ENCODE data around the gene NUP188. TPM values are rescaled to one million over a fixed set of nuclear protein-coding genes. Genes with fewer than 3 reads are reported as not detected.

Gene NUP188
- total RNA-seq, 4 donors from 2014 or later = 18.0 to 79.3 (median 38.4) TPM

GRCh38 chr9:128916204-128916603, 31.3 kb upstream of the NUP188 start:
- Histone ChIP-seq H3K27me3 (no peaks in the 10 kb centered on the region), H3K27ac (peak overlapping the region; percentile 74 to 81 (median 76)), H3K36me3 (no peaks in the 10 kb centered on the region), H3K4me1 (peaks cover 40 to 58% (median 50%) of the 10 kb centered on the region in 4 donors), H3K9me3 (no peaks in the 10 kb centered on the region), H3K4me3 (no peak overlapping the region)
- in situ Hi-C loops (cut with MboI; ENCODE audit: low pct_ligation_motif_present in 1 of 4, low pct_unique_long_range_greater_than_20kb in 1 of 4, low sequenced_read_pairs in 3 of 4) (no loop called here), intact Hi-C loops (cut with DNase I; ENCODE audit: low total_unique reads) (no loop called here)
- 93% methylated on average over 15 of the region's 18 CpGs; no CpG with 5 or more reads in 1 of the 2 donors for WGBS, 2 donors (ENCODE audit: low coverage in 1 of 2)
- TF ChIP-seq POLR2A (IDR thresholded peaks at IDR 0.05) (no peak), EP300 (IDR thresholded peaks at IDR 0.05; ENCODE audit: low read depth) (no peak), POLR2AphosphoS5 (IDR thresholded peaks at IDR 0.05) (no peak), CTCF (IDR thresholded peaks at IDR 0.05) (no peak)
- no peak for DNase-seq

DNA sequence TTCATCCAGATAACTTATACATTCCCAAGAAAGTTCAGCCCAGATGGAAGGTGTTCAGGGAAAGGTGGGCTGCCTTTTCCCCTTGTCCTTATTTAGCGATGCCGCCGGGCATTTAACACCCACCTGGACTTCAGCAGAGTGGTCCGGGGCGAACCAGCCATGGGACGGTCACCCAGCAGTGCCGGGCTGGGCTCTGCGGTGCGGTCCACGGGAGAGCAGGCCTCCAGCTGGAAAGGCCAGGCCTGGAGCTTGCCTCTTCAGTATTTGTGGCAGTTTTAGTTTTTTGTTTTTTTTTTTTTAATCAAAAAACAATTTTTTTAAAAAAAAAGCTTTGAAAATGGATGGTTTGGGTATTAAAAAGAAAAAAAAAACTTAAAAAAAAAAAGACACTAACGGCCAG, 30.8 kb upstream of the NUP188 start:
- H3K4me3 ChIP-seq = no peak overlapping the region
- in situ Hi-C loops (cut with MboI; ENCODE audit: low pct_ligation_motif_present in 1 of 4, low pct_unique_long_range_greater_than_20kb in 1 of 4, low sequenced_read_pairs in 3 of 4) (no loop called here), intact Hi-C loops (cut with DNase I; ENCODE audit: low total_unique reads) (no loop called here)
- no peaks in the 10 kb centered on the region for H3K27me3 ChIP-seq
- H3K4me1 ChIP-seq = peaks cover 34 to 57% (median 47%) of the 10 kb centered on the region in 4 donors
- no peaks in the 10 kb centered on the region for H3K9me3 ChIP-seq
- H3K27ac ChIP-seq = peak overlapping the region; percentile 74 to 81 (median 76)
- no peak for TF ChIP-seq EP300 (IDR thresholded peaks at IDR 0.05; ENCODE audit: low read depth)
- no peak for TF ChIP-seq POLR2A (IDR thresholded peaks at IDR 0.05)
- TF ChIP-seq CTCF (IDR thresholded peaks at IDR 0.05) = no peak
- TF ChIP-seq POLR2AphosphoS5 (IDR thresholded peaks at IDR 0.05) = no peak
- no peak for DNase-seq
- no peaks in the 10 kb centered on the region for H3K36me3 ChIP-seq
- WGBS, 2 donors (ENCODE audit: low coverage in 1 of 2) = 84 to 89% methylated on average over 6 to 11 of the region's 11 CpGs

DNA sequence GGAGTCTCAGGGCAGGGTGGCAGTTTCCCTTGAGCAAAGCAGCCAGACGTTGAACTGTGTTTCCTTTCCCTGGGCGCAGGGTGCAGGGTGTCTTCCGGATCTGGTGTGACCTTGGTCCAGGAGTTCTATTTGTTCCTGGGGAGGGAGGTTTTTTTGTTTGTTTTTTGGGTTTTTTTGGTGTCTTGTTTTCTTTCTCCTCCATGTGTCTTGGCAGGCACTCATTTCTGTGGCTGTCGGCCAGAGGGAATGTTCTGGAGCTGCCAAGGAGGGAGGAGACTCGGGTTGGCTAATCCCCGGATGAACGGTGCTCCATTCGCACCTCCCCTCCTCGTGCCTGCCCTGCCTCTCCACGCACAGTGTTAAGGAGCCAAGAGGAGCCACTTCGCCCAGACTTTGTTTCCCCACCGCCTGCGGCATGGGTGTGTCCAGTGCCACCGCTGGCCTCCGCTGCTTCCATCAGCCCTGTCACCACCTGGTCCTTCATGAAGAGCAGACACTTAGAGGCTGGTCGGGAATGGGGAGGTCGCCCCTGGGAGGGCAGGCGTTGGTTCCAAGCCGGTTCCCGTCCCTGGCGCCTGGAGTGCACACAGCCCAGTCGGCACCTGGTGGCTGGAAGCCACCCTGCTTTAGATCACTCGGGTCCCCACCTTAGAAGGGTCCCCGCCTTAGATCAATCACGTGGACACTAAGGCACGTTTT, 30.2 kb upstream of the NUP188 start:
- DNase-seq = peak; percentile 73
- Histone ChIP-seq H3K27me3 (no peaks in the 10 kb centered on the region), H3K4me1 (peaks cover 29 to 57% (median 44%) of the 10 kb centered on the region in 4 donors), H3K9me3 (no peaks in the 10 kb centered on the region), H3K4me3 (no peak overlapping the region), H3K36me3 (no peaks in the 10 kb centered on the region), H3K27ac (peak overlapping the region; percentile 74 to 81 (median 76))
- 30 to 68% methylated on average over 2 to 22 of the region's 26 CpGs for WGBS, 2 donors (ENCODE audit: low coverage in 1 of 2)
- TF ChIP-seq POLR2A (IDR thresholded peaks at IDR 0.05) (no peak), POLR2AphosphoS5 (IDR thresholded peaks at IDR 0.05) (peak in 2 of 3 donors; percentile 25 to 36)
- in situ Hi-C loops (cut with MboI; ENCODE audit: low pct_ligation_motif_present in 1 of 4, low pct_unique_long_range_greater_than_20kb in 1 of 4, low sequenced_read_pairs in 3 of 4) (no loop called here), intact Hi-C loops (cut with DNase I; ENCODE audit: low total_unique reads) (no loop called here)

DNA sequence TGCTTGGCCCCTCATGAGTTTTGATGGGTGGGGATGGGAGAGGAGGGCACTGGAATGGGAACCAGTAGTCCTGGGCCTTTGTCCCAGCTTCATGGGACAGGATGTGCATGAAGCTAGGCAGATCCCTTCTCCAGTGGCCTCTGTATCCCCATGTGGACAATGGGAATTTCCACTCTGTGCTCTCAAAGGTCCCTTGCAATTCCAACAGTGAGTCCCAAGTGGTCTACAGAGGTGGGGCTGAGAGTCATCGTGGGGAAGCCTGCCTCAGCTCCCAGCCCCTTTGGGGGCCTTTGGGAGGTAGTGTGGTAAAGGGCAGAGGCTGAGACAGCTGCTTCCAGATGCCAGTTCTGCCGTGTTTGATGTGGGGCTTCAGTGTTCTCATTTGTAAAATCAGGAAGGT, 28.6 kb upstream of the NUP188 start:
- H3K27me3 ChIP-seq = no peaks in the 10 kb centered on the region
- no peak overlapping the region for H3K4me3 ChIP-seq
- no peaks in the 10 kb centered on the region for H3K9me3 ChIP-seq
- peaks cover 13 to 51% (median 34%) of the 10 kb centered on the region in 4 donors for H3K4me1 ChIP-seq
- TF ChIP-seq POLR2A (IDR thresholded peaks at IDR 0.05) = no peak
- no peak for TF ChIP-seq EP300 (IDR thresholded peaks at IDR 0.05; ENCODE audit: low read depth)
- no peak for TF ChIP-seq CTCF (IDR thresholded peaks at IDR 0.05)
- TF ChIP-seq POLR2AphosphoS5 (IDR thresholded peaks at IDR 0.05) = no peak
- in situ Hi-C loops (cut with MboI; ENCODE audit: low pct_ligation_motif_present in 1 of 4, low pct_unique_long_range_greater_than_20kb in 1 of 4, low sequenced_read_pairs in 3 of 4) = no loop called here
- H3K36me3 ChIP-seq = no peaks in the 10 kb centered on the region
- DNase-seq = no peak
- intact Hi-C loops (cut with DNase I; ENCODE audit: low total_unique reads) = no loop called here
- peak overlapping the region; percentile 32 to 85 (median 58) for H3K27ac ChIP-seq
- 53% methylated on average over 2 of the region's 2 CpGs; no CpG with 5 or more reads in 1 of the 2 donors for WGBS, 2 donors (ENCODE audit: low coverage in 1 of 2)

Measured in transverse colon (tissue), 4 donors.